Endothelial cell (in vitro differentiated cells): ENCODE measurements around the gene GPATCH2. TPM values are rescaled to one million over a fixed set of nuclear protein-coding genes. Genes with fewer than 3 reads are reported as not detected.

Experiments
- DNase-seq: peaks from one replicate; pipeline ENCODE4 v3.0.0; 2021; ENCODE audit warnings: low spot score
- H3K27ac Mint-ChIP-seq: one replicate; pipeline ENCODE4 v1.8.0; 2021; ENCODE audit warnings: mixed read lengths, inconsistent platforms; ENCODE audit not compliant: unreplicated experiment
- H3K27me3 Mint-ChIP-seq: one replicate; pipeline ENCODE4 v1.8.0; 2021; ENCODE audit warnings: mild to moderate bottlenecking, moderate library complexity, mixed read lengths, inconsistent platforms; ENCODE audit not compliant: unreplicated experiment
- H3K36me3 Mint-ChIP-seq: one replicate; pipeline ENCODE4 v1.8.0; 2021; ENCODE audit warnings: mild to moderate bottlenecking, low read depth, mixed read lengths, inconsistent platforms; ENCODE audit not compliant: unreplicated experiment
- H3K4me1 Mint-ChIP-seq: one replicate; pipeline ENCODE4 v1.8.0; 2021; ENCODE audit warnings: mild to moderate bottlenecking, mixed read lengths, inconsistent platforms; ENCODE audit not compliant: unreplicated experiment
- H3K4me3 Mint-ChIP-seq: one replicate; pipeline ENCODE4 v1.8.0; 2021; ENCODE audit warnings: mild to moderate bottlenecking, mixed read lengths, inconsistent platforms; ENCODE audit not compliant: unreplicated experiment
- H3K9me3 Mint-ChIP-seq: one replicate; pipeline ENCODE4 v1.8.0; 2021; ENCODE audit warnings: mixed read lengths, inconsistent platforms; ENCODE audit not compliant: unreplicated experiment
- CTCF ChIP-seq: fragments of 200-600 bp; sonication (generic); IDR thresholded peaks from one replicate; pipeline ENCODE4 v1.5.0; 2021; ENCODE audit warnings: antibody characterized with exemption; ENCODE audit not compliant: unreplicated experiment
- total RNA-seq: library from RNA; stranded (reverse); fragmentation: NEBNext Ultra II Directional; extraction: Animal tissue kit (Norgen Biotek cat#: 25700); gene quantifications from one replicate; pipeline ENCODE4 v1.2.1, GENCODE V29; 2021; ENCODE audit not compliant: unreplicated experiment

The GPATCH2 gene
- total RNA-seq, 1 donor from 2014 or later = 18.4 TPM

- H3K27me3 Mint-ChIP-seq = no peaks in the 10 kb centered on the region
- H3K36me3 Mint-ChIP-seq = peaks cover 4% of the 10 kb centered on the region
- no peak for DNase-seq
Measured at GRCh38 chr1:217498209-217498608, 132.7 kb downstream of the GPATCH2 start.

GRCh38 chr1:217495249-217495648 lies 135.6 kb downstream of the GPATCH2 start:
- no peak overlapping the region for H3K4me3 Mint-ChIP-seq
- peaks cover 4% of the 10 kb centered on the region for H3K36me3 Mint-ChIP-seq
- no peak for DNase-seq
- no peaks in the 10 kb centered on the region for H3K9me3 Mint-ChIP-seq
- peaks cover 2% of the 10 kb centered on the region for H3K4me1 Mint-ChIP-seq
- H3K27me3 Mint-ChIP-seq = no peaks in the 10 kb centered on the region
- H3K27ac Mint-ChIP-seq = no peak overlapping the region
- no peak for TF ChIP-seq CTCF

More at GRCh38 chr1:217498209-217498608, 132.7 kb downstream of the GPATCH2 start:
- Mint-ChIP-seq H3K4me1 (peaks cover 7% of the 10 kb centered on the region), H3K27ac (no peak overlapping the region), H3K9me3 (no peaks in the 10 kb centered on the region), H3K4me3 (no peak overlapping the region)
- no peak for TF ChIP-seq CTCF

GRCh38 chr1:217494767-217495166 lies 136.1 kb downstream of the GPATCH2 start:
- Mint-ChIP-seq H3K9me3 (no peaks in the 10 kb centered on the region), H3K27ac (no peak overlapping the region), H3K27me3 (no peaks in the 10 kb centered on the region), H3K4me1 (no peaks in the 10 kb centered on the region), H3K36me3 (peaks cover 4% of the 10 kb centered on the region), H3K4me3 (no peak overlapping the region)
- no peak for DNase-seq
- no peak for TF ChIP-seq CTCF

- Mint-ChIP-seq H3K27ac (no peak overlapping the region), H3K36me3 (peaks cover 4% of the 10 kb centered on the region), H3K27me3 (no peaks in the 10 kb centered on the region), H3K9me3 (no peaks in the 10 kb centered on the region), H3K4me3 (no peak overlapping the region), H3K4me1 (no peaks in the 10 kb centered on the region)
- TF ChIP-seq CTCF = no peak
- no peak for DNase-seq
Measured at GRCh38 chr1:217493290-217493689, 137.6 kb downstream of the GPATCH2 start.

- TF ChIP-seq CTCF = no peak
- no peak overlapping the region for H3K27ac Mint-ChIP-seq
- H3K4me3 Mint-ChIP-seq = no peak overlapping the region
- H3K9me3 Mint-ChIP-seq = no peaks in the 10 kb centered on the region
- H3K36me3 Mint-ChIP-seq = no peaks in the 10 kb centered on the region
- H3K27me3 Mint-ChIP-seq = no peaks in the 10 kb centered on the region
- H3K4me1 Mint-ChIP-seq = no peaks in the 10 kb centered on the region
- DNase-seq = no peak
Measured at GRCh38 chr1:217484871-217485270, 146.0 kb downstream of the GPATCH2 start.
